T47D (cell line): Measurements from ENCODE around the gene TMEM178B.
"Not testable (repeated sequence)": the region's sequence is repeated elsewhere in the genome, so short reads cannot be mapped to it uniquely, and the experiment has no call there.

Source experiments
- DNase-seq, 2 experiments: peaks; one replicate each; pipeline versions ENCODE4 v3.0.0 to v3.0.0-alpha.2; 2011 to 2012; ENCODE audit warnings: low read depth in 1 of 2, low spot score in 1 of 2
- JUND ChIP-seq: IDR thresholded peaks from 2 replicates; pipeline ENCODE4 v1.6.1; 2012; ENCODE audit warnings: low read depth
- in situ Hi-C: cut with HindIII; loops from 2 replicates; pipeline ENCODE4 v1.10.0; 2016; ENCODE audit warnings: low sequenced_read_pairs, low pct_unique_long_range_greater_than_20kb

TMEM178B gene

GRCh38 chr7:141377906-141378305 is 304.0 kb downstream of the TMEM178B start:
- in situ Hi-C loops, result no loop called here
- TF ChIP-seq JUND, result no peak
- no peak for DNase-seq

GRCh38 chr7:141378405-141378804 is 304.5 kb downstream of the TMEM178B start:
- in situ Hi-C loops, result no loop called here
- DNase-seq, result no peak
- TF ChIP-seq JUND, result no peak

GRCh38 chr7:141381794-141382427 is 308.0 kb downstream of the TMEM178B start:
- DNase-seq, result no peak
- in situ Hi-C loops, result no loop called here
- no peak for TF ChIP-seq JUND

GRCh38 chr7:141383356-141383755 is 309.5 kb downstream of the TMEM178B start:
- in situ Hi-C loops, result not testable (repeated sequence)

GRCh38 chr7:141386881-141387280 is 313.0 kb downstream of the TMEM178B start:
- in situ Hi-C loops, result no loop called here
- no peak for DNase-seq
- no peak for TF ChIP-seq JUND

More at GRCh38 chr7:141383356-141383755, 309.5 kb downstream of the TMEM178B start:
- not testable (repeated sequence) for DNase-seq

GRCh38 chr7:141387521-141388217 is 313.8 kb downstream of the TMEM178B start:
- in situ Hi-C loops, result no loop called here
- DNase-seq, result no peak
- no peak for TF ChIP-seq JUND

- TF ChIP-seq JUND, result no peak
- in situ Hi-C loops, result no loop called here
- no peak for DNase-seq
Measured at GRCh38 chr7:141389140-141389796, 315.4 kb downstream of the TMEM178B start.

GRCh38 chr7:141390339-141390738 is 316.5 kb downstream of the TMEM178B start:
- DNase-seq, result no peak
- in situ Hi-C loops, result no loop called here
- TF ChIP-seq JUND, result no peak

GRCh38 chr7:141393056-141393455 is 319.2 kb downstream of the TMEM178B start:
- in situ Hi-C loops, result no loop called here
- TF ChIP-seq JUND, result no peak
- DNase-seq, result no peak

- in situ Hi-C loops, result no loop called here
- TF ChIP-seq JUND, result no peak
- DNase-seq, result no peak
Measured at GRCh38 chr7:141397236-141398163, 323.6 kb downstream of the TMEM178B start.

- TF ChIP-seq JUND, result no peak
Measured at GRCh38 chr7:141400356-141400755, 326.5 kb downstream of the TMEM178B start.

GRCh38 chr7:141402277-141402996 is 328.6 kb downstream of the TMEM178B start:
- DNase-seq, result no peak
- in situ Hi-C loops, result no loop called here
- TF ChIP-seq JUND, result no peak

More at GRCh38 chr7:141400356-141400755, 326.5 kb downstream of the TMEM178B start:
- in situ Hi-C loops, result no loop called here
- DNase-seq, result no peak

GRCh38 chr7:141403846-141404245 is 330.0 kb downstream of the TMEM178B start:
- DNase-seq, in situ Hi-C loops: not testable (repeated sequence)
